GM13977 (cell line): Measurements from ENCODE around the gene RUVBL1.

Experiments
- DNase-seq: peaks from one replicate; pipeline ENCODE4 v3.0.0; 2012; ENCODE audit warnings: low spot score
- in situ Hi-C: fragments of 300-500 bp; cut with MboI; formaldehyde crosslinking; loops from one replicate; pipeline ENCODE4 v1.12.0; 2022; ENCODE audit warnings: low sequenced_read_pairs, low pct_unique_long_range_greater_than_20kb, mixed read lengths, inconsistent platforms; ENCODE audit not compliant: unreplicated experiment
- TF ChIP-seq, protein P1 (sequence below): IDR thresholded peaks from 2 replicates; pipeline ENCODE4 v1.5.1; 2012; ENCODE audit warnings: mild to moderate bottlenecking, control low read depth; ENCODE audit not compliant: insufficient read depth; ENCODE audit errors: extremely low read depth, missing control alignments

The RUVBL1 gene

DNA sequence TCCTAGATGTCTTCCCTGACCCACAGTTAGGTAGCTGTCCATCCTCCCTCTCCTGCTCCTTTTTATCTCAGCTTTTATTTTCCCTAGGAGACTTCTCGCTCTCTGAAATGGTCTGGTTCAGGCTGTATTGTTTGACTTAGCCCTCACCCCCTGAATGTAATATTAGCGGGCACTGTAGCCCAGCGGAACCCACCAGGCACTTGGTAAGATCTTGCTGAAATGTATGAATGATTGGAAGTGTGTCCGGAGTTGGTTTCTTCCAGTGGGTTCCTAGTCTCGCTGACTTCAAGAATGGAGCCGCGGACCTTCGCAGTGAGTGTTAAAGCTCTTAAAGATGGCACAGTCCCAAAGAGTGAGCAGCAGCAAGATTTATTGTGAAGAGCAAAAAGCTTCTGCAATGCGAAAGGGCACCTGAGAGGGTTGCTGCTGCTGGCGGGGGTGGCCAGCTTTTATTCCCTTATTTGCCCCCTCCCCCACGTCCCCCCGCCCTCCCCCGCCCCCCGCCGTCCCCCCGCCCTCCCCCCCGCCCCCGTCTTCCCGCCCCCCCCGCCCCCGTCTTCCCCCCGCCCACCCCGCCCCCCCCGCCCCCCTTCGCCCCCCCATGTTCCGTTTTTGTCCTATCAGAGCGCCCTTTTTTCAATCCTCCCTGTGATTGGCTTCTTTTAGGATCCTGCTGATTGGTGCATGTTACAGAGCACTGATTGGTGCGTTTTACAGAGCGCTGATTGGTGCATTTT lies 29.0 kb upstream of the RUVBL1 start:
- in situ Hi-C loops = no loop called here
- no peak for DNase-seq
- TF ChIP-seq, protein P1, sequence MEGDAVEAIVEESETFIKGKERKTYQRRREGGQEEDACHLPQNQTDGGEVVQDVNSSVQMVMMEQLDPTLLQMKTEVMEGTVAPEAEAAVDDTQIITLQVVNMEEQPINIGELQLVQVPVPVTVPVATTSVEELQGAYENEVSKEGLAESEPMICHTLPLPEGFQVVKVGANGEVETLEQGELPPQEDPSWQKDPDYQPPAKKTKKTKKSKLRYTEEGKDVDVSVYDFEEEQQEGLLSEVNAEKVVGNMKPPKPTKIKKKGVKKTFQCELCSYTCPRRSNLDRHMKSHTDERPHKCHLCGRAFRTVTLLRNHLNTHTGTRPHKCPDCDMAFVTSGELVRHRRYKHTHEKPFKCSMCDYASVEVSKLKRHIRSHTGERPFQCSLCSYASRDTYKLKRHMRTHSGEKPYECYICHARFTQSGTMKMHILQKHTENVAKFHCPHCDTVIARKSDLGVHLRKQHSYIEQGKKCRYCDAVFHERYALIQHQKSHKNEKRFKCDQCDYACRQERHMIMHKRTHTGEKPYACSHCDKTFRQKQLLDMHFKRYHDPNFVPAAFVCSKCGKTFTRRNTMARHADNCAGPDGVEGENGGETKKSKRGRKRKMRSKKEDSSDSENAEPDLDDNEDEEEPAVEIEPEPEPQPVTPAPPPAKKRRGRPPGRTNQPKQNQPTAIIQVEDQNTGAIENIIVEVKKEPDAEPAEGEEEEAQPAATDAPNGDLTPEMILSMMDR = no peak

- TF ChIP-seq, protein P1 = no peak
- no peak for DNase-seq
- in situ Hi-C loops = no loop called here
Measured at GRCh38 chr3:128151758-128152274, 28.2 kb upstream of the RUVBL1 start.

DNA sequence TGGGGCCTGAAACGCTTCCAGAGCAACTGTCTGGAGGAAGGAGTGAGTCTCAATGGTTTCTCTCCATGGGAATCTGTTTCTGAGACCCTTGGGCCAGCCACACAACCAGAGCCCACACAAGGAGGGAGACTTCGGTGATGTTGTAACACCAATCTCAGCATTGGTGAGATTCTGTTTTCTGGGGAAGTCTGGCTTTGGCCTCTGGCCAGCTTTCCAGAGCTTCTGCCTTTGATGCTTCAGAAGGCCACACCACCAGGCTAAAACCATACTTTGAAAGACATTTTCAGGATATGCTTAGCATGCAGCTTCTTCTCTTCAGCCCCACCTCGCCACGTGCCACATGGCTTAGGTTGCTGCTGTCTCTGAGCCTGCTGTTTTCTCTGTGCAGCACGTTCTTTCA lies 26.0 kb upstream of the RUVBL1 start:
- in situ Hi-C loops = no loop called here
- DNase-seq = no peak
- TF ChIP-seq, protein P1 = no peak

DNA sequence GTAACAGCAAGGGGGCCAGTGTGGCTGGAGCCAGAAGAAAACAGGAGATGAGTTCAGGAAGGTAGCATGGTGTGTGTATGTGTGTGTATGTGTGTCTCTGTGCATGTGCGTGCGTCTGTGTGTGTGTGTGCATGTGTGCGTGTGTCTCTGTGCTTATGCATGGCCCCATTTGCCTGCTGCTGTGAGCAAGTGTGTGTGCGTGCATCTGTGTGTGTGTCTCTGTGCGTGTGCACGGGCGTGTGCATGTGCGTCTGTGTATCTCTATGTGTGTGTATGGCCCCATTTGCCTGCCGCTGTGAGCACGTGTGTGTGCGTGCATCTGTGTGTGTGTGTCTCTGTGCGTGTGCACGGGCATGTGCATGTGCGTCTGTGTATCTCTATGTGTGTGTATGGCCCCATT lies 22.6 kb upstream of the RUVBL1 start:
- TF ChIP-seq, protein P1 = no peak
- in situ Hi-C loops = no loop called here
- no peak for DNase-seq

GRCh38 chr3:128145279-128145678 lies 21.7 kb upstream of the RUVBL1 start:
- TF ChIP-seq, protein P1 = no peak
- DNase-seq = no peak
- in situ Hi-C loops = no loop called here

DNA sequence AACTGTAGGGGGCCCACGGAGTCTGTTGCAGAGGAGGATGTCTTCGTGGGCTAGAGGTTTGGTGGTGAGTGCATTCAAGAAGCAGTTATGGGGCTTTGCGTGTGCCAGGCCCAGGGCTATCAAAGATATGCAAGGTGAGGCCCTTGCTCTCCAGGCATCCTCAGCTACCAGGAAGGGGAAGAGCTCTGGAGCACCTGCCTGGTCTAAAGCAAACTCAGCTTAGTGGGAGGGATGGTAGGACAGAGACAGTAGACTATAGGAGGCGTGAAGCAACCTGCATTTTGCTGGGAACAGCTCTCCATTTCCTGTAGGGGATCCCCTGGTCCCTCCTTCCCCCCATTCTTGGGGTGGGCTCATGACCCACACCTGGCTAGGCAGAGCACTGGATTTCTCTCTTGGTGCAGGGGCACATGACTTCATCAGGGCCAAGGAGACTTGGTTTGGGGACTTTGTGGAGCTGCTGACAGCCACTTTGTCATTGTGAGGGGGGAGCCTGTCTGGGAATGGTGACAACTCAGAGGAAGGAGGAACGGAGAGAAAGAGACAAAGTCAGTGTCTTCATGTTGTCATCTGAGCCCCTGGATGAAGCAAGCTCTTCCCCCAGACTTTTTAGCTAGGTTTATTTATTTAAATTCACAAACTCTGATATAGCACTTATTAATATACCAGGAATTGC lies 21.0 kb upstream of the RUVBL1 start:
- in situ Hi-C loops = no loop called here
- TF ChIP-seq, protein P1 = no peak
- DNase-seq = no peak
